Measurements from ENCODE around the gene IQGAP2. TPM values are rescaled to one million over a fixed set of nuclear protein-coding genes. Genes with fewer than 3 reads are reported as not detected.

Gene IQGAP2
- total RNA-seq, 4 donors from 2014 or later: 46.8 to 121 (median 97.0) TPM

- intact Hi-C loops (cut with DNase I; ENCODE audit: low total_unique reads) (no loop called here), in situ Hi-C loops (cut with MboI; ENCODE audit: low pct_ligation_motif_present in 1 of 4, low pct_unique_long_range_greater_than_20kb in 1 of 4, low sequenced_read_pairs in 3 of 4) (no loop called here)
- no peak for TF ChIP-seq POLR2A (IDR thresholded peaks at IDR 0.05)
- TF ChIP-seq POLR2AphosphoS5 (IDR thresholded peaks at IDR 0.05): no peak
- peak; percentile 54 to 60 (median 57) for TF ChIP-seq CTCF (IDR thresholded peaks at IDR 0.05)
- Histone ChIP-seq H3K36me3 (peaks cover 0 to 19% (median 5%) of the 10 kb centered on the region in 4 donors), H3K9me3 (no peaks in the 10 kb centered on the region), H3K27me3 (no peaks in the 10 kb centered on the region), H3K27ac (no peak overlapping the region), H3K4me3 (no peak overlapping the region), H3K4me1 (peaks cover 0 to 7% (median 0%) of the 10 kb centered on the region in 4 donors)
- DNase-seq: peak; percentile 61
- 4 to 8% methylated on average over 1 of the region's 1 CpG for WGBS, 2 donors (ENCODE audit: low coverage in 1 of 2)
These were observed 238.5 kb downstream of the IQGAP2 start for GRCh38 chr5:76641514-76642120.

GRCh38 chr5:76642390-76643040 lies 239.4 kb downstream of the IQGAP2 start:
- Histone ChIP-seq H3K4me3 (no peak overlapping the region), H3K27ac (no peak overlapping the region), H3K9me3 (no peaks in the 10 kb centered on the region), H3K36me3 (peaks cover 0 to 18% (median 5%) of the 10 kb centered on the region in 4 donors), H3K27me3 (no peaks in the 10 kb centered on the region), H3K4me1 (peaks cover 0 to 7% (median 0%) of the 10 kb centered on the region in 4 donors)
- DNase-seq: no peak
- TF ChIP-seq POLR2A (IDR thresholded peaks at IDR 0.05) (no peak), POLR2AphosphoS5 (IDR thresholded peaks at IDR 0.05) (no peak), CTCF (IDR thresholded peaks at IDR 0.05) (no peak), EP300 (IDR thresholded peaks at IDR 0.05; ENCODE audit: low read depth) (no peak)
- intact Hi-C loops (cut with DNase I; ENCODE audit: low total_unique reads): no loop called here
- 63 to 92% methylated on average over 1 to 6 of the region's 6 CpGs for WGBS, 2 donors (ENCODE audit: low coverage in 1 of 2)
- in situ Hi-C loops (cut with MboI; ENCODE audit: low pct_ligation_motif_present in 1 of 4, low pct_unique_long_range_greater_than_20kb in 1 of 4, low sequenced_read_pairs in 3 of 4): no loop called here

GRCh38 chr5:76643371-76643770 lies 240.3 kb downstream of the IQGAP2 start:
- in situ Hi-C loops (cut with MboI; ENCODE audit: low pct_ligation_motif_present in 1 of 4, low pct_unique_long_range_greater_than_20kb in 1 of 4, low sequenced_read_pairs in 3 of 4): no loop called here
- H3K4me1 ChIP-seq: peaks cover 0 to 5% (median 0%) of the 10 kb centered on the region in 4 donors
- TF ChIP-seq POLR2A (IDR thresholded peaks at IDR 0.05) (no peak), POLR2AphosphoS5 (IDR thresholded peaks at IDR 0.05) (no peak), CTCF (IDR thresholded peaks at IDR 0.05) (no peak), EP300 (IDR thresholded peaks at IDR 0.05; ENCODE audit: low read depth) (no peak)
- no peak overlapping the region for H3K4me3 ChIP-seq
- peaks cover 0 to 18% (median 5%) of the 10 kb centered on the region in 4 donors for H3K36me3 ChIP-seq
- H3K27ac ChIP-seq: no peak overlapping the region
- intact Hi-C loops (cut with DNase I; ENCODE audit: low total_unique reads): no loop called here
- no peaks in the 10 kb centered on the region for H3K27me3 ChIP-seq
- no peak for DNase-seq
- H3K9me3 ChIP-seq: peaks cover under 1 to 5% of the 10 kb centered on the region in 2 donors

GRCh38 chr5:76649140-76649539 lies 246.1 kb downstream of the IQGAP2 start:
- TF ChIP-seq POLR2AphosphoS5 (IDR thresholded peaks at IDR 0.05) (no peak), EP300 (IDR thresholded peaks at IDR 0.05; ENCODE audit: low read depth) (no peak), CTCF (IDR thresholded peaks at IDR 0.05) (no peak)
- Histone ChIP-seq H3K27ac (no peak overlapping the region), H3K4me3 (no peak overlapping the region), H3K27me3 (no peaks in the 10 kb centered on the region), H3K36me3 (peaks cover 0 to 15% (median 2%) of the 10 kb centered on the region in 4 donors), H3K9me3 (peaks cover 8 to 16% of the 10 kb centered on the region in 2 donors), H3K4me1 (no peaks in the 10 kb centered on the region)
- intact Hi-C loops (cut with DNase I; ENCODE audit: low total_unique reads): no loop called here
- in situ Hi-C loops (cut with MboI; ENCODE audit: low pct_ligation_motif_present in 1 of 4, low pct_unique_long_range_greater_than_20kb in 1 of 4, low sequenced_read_pairs in 3 of 4): no loop called here
- DNase-seq: no peak
- 96 to 98% methylated on average over 2 of the region's 2 CpGs for WGBS, 2 donors (ENCODE audit: low coverage in 1 of 2)

Data from transverse colon (tissue), 4 donors.